MCF 10A (cell line): ENCODE measurements around the gene OGFOD3. TPM values are rescaled to one million over a fixed set of nuclear protein-coding genes. Genes with fewer than 3 reads are reported as not detected.

Source experiments
- BruUV-seq: library from RNA; stranded (reverse); fragments of 400-500 nt; replicated peaks from 2 replicates; lab custom pipeline; 2021; lab: Mats Ljungman, UMichigan
- CTCF ChIA-PET: fragments of 300-600 bp; sonication (Branson Sonifier 250); formaldehyde crosslinking; extraction: SDS; loops from one replicate; lab custom pipeline; 2021; ENCODE audit warnings: antibody characterized with exemption, inconsistent platforms; lab: Yijun Ruan, JAX
- POLR2A ChIA-PET: fragments of 300-600, 350-650 bp; sonication (Branson Sonifier 250); formaldehyde crosslinking; extraction: SDS; loops from one replicate; lab custom pipeline; 2020; ENCODE audit warnings: antibody characterized with exemption, inconsistent platforms; lab: Yijun Ruan, JAX
- DNase-seq: peaks from one replicate; pipeline ENCODE4 v3.0.0-alpha.2; 2018; ENCODE audit not compliant: unreplicated experiment
- H3K27ac Mint-ChIP-seq: one replicate; pipeline ENCODE4 v1.8.0; 2022; ENCODE audit warnings: mild to moderate bottlenecking, low read depth, mixed read lengths; ENCODE audit not compliant: unreplicated experiment
- H3K27me3 Mint-ChIP-seq: one replicate; pipeline ENCODE4 v1.8.0; 2022; ENCODE audit warnings: mixed read lengths; ENCODE audit not compliant: insufficient read depth, unreplicated experiment
- H3K36me3 Mint-ChIP-seq: one replicate; pipeline ENCODE4 v1.8.0; 2022; ENCODE audit warnings: mild to moderate bottlenecking, moderate library complexity, mixed read lengths; ENCODE audit not compliant: insufficient read depth, unreplicated experiment
- H3K4me1 Mint-ChIP-seq: one replicate; pipeline ENCODE4 v1.8.0; 2022; ENCODE audit warnings: mixed read lengths; ENCODE audit not compliant: insufficient read depth, unreplicated experiment
- H3K4me3 Mint-ChIP-seq: one replicate; pipeline ENCODE4 v1.8.0; 2022; ENCODE audit warnings: mild to moderate bottlenecking, moderate library complexity, mixed read lengths; ENCODE audit not compliant: unreplicated experiment
- H3K9me3 Mint-ChIP-seq: one replicate; pipeline ENCODE4 v1.8.0; 2022; ENCODE audit warnings: mixed read lengths; ENCODE audit not compliant: unreplicated experiment
- CTCF ChIP-seq: fragments of 200-600 bp; IDR thresholded peaks from one replicate; pipeline ENCODE4 v1.8.0; 2022; ENCODE audit warnings: antibody characterized with exemption, mild to moderate bottlenecking; ENCODE audit not compliant: unreplicated experiment
- intact Hi-C: fragments of 100-400 bp; cut with micrococcal nuclease; formaldehyde crosslinking; loops from 2 replicates; pipeline ENCODE4 v1.14.1; 2022
- total RNA-seq: library from RNA; stranded (reverse); gene quantifications from 2 replicates; pipeline ENCODE4 v1.2.3, GENCODE V29; 2022

The OGFOD3 gene
- total RNA-seq, 1 experiment from 2014 or later = 21.1 TPM

- intact Hi-C loops = no loop called here
- Mint-ChIP-seq H3K4me3 (no peak overlapping the region), H3K27ac (no peak overlapping the region), H3K9me3 (no peaks in the 10 kb centered on the region), H3K36me3 (no peaks in the 10 kb centered on the region), H3K4me1 (no peaks in the 10 kb centered on the region), H3K27me3 (peaks cover 10% of the 10 kb centered on the region)
- no peak for DNase-seq
- no peak for TF ChIP-seq CTCF
- no TSS peak for BruUV-seq
- ChIA-PET CTCF (interaction anchor here (0.5 to 0.7 kb wide), 2 partner anchors 14 to 26 kb away, joined by 3 read pairs; no protein-coding TSS in a partner anchor), POLR2A (interaction anchor here (0.6 kb wide), 1 partner anchor 62 kb away, joined by 4 read pairs; no protein-coding TSS in a partner anchor)
Measured at GRCh38 chr17:82370471-82371332, 47.7 kb downstream of the OGFOD3 start.

DNA sequence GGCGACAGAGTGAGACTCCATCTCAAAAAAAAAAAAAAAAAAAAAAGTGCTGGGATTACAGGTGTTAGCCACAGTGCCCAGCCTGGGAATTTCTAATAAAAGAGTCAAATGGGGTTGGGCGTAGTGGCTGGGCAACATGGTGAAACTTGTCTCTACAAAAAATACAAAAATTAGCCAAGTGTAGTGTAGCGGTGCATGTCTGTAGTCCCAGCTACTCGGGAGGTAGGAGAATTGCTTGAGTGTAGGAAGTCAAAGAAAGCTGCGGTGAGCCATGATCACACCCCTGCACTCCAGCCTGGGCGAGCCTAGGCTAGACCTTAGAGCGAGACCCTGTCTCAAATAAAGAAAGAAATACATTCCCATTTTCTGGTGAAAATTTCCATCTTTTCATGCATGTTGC is 49.2 kb downstream of the OGFOD3 start:
- Mint-ChIP-seq H3K4me3 (no peak overlapping the region), H3K9me3 (no peaks in the 10 kb centered on the region), H3K27me3 (peaks cover 10% of the 10 kb centered on the region), H3K4me1 (no peaks in the 10 kb centered on the region), H3K27ac (no peak overlapping the region), H3K36me3 (no peaks in the 10 kb centered on the region)
- TF ChIP-seq CTCF = no peak
- no TSS peak for BruUV-seq
- intact Hi-C loops = no loop called here
- CTCF ChIA-PET = no interaction called here
- DNase-seq = no peak
- POLR2A ChIA-PET = interaction anchor here (0.5 kb wide), 1 partner anchor 20 kb away, joined by 3 read pairs; no protein-coding TSS in a partner anchor

- H3K4me1 Mint-ChIP-seq = no peaks in the 10 kb centered on the region
- no peak overlapping the region for H3K27ac Mint-ChIP-seq
- no peak for TF ChIP-seq CTCF
- no peaks in the 10 kb centered on the region for H3K9me3 Mint-ChIP-seq
- H3K27me3 Mint-ChIP-seq = peaks cover 10% of the 10 kb centered on the region
- intact Hi-C loops = no loop called here
- BruUV-seq = no TSS peak
- DNase-seq = no peak
- H3K36me3 Mint-ChIP-seq = no peaks in the 10 kb centered on the region
- no peak overlapping the region for H3K4me3 Mint-ChIP-seq
- CTCF ChIA-PET = interaction anchor here (1.3 kb wide), 1 partner anchor 15 kb away, joined by 3 read pairs; no protein-coding TSS in a partner anchor
- POLR2A ChIA-PET = no interaction called here
Measured at GRCh38 chr17:82367724-82368524, 50.5 kb downstream of the OGFOD3 start.

DNA sequence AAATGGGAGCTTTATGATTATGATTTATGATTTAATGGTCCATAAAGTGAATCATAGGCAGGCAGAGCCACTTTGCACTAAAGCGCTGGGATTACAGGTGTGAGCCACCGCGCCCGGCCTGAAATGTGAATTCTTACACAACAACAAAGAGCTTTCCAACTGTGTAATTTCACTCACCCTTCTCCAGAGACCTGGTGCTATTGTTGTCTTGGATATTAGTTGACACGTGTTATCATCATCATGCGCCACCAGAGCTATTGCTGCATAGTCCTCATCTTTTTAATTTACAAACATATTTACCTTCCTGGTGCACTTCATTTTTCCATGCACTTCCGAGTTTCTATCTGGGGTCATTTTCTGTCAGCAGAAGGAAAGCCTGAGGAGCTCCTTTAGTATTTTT is 51.6 kb downstream of the OGFOD3 start:
- CTCF ChIA-PET = interaction anchor here (0.6 to 1.9 kb wide), 5 partner anchors 14 to 187 kb away, joined by 3 to 6 read pairs (median 5); no protein-coding TSS in a partner anchor
- BruUV-seq = no TSS peak

More for the DNA sequence above, 51.6 kb downstream of the OGFOD3 start:
- intact Hi-C loops = no loop called here
- no peak for TF ChIP-seq CTCF
- no peak for DNase-seq
- H3K36me3 Mint-ChIP-seq = no peaks in the 10 kb centered on the region
- POLR2A ChIA-PET = interaction anchor here (1.0 to 1.4 kb wide), 3 partner anchors 10 to 30 kb away, joined by 3 to 4 read pairs (median 3); no protein-coding TSS in a partner anchor
- no peaks in the 10 kb centered on the region for H3K4me1 Mint-ChIP-seq
- no peaks in the 10 kb centered on the region for H3K9me3 Mint-ChIP-seq
- H3K4me3 Mint-ChIP-seq = no peak overlapping the region
- no peak overlapping the region for H3K27ac Mint-ChIP-seq
- H3K27me3 Mint-ChIP-seq = peaks cover 10% of the 10 kb centered on the region
